HepG2 (cell line): Measurements from ENCODE around the gene PARP15. TPM values are rescaled to one million over a fixed set of nuclear protein-coding genes. Genes with fewer than 3 reads are reported as not detected.
"Not testable (repeated sequence)": the region's sequence is repeated elsewhere in the genome, so short reads cannot be mapped to it uniquely, and the experiment has no call there.

Experiments used
- ATAC-seq: fragments of 200-7000 bp; cut with Tn5 transposase; 3 replicates; pipeline ENCODE4 v1.9.1; 2020; ENCODE audit warnings: mild to moderate bottlenecking, moderate library complexity
- BruUV-seq: library from RNA; stranded (reverse); fragments of 400-500 nt; replicated peaks from 2 replicates; lab custom pipeline; 2021; lab: Mats Ljungman, UMichigan
- CTCF ChIA-PET: fragments of 300-600 bp; formaldehyde crosslinking; extraction: SDS; loops from one replicate; lab custom pipeline; 2021; ENCODE audit warnings: low total read pairs, inconsistent platforms, low intra/inter-chr PET ratio; lab: Yijun Ruan, JAX
- POLR2A ChIA-PET: fragments of 350-600 bp; sonication (Branson Sonifier 250); formaldehyde crosslinking; loops from one replicate; lab custom pipeline; 2020; ENCODE audit warnings: antibody characterized with exemption, inconsistent platforms; lab: Yijun Ruan, JAX
- DNase-seq: peaks from one replicate; pipeline ENCODE4 v3.0.0-alpha.2; 2015; ENCODE audit warnings: low spot score
- FAIRE-seq: peaks from 3 replicates; lab custom pipeline; 2011; peaks lifted over from hg19 to GRCh38; lab: Jason Lieb, UNC
- H2AFZ ChIP-seq: one replicate; pipeline ENCODE4 v1.6.1; 2011; ENCODE audit warnings: low read length, inconsistent platforms
- H3K27ac ChIP-seq: fragments of 300-600 bp; 3 replicates; pipeline ENCODE4 v1.8.0; 2011; ENCODE audit warnings: mixed run types, mild to moderate bottlenecking, mixed read lengths, low read length, inconsistent platforms; ENCODE audit not compliant: insufficient read depth; ENCODE audit errors: extremely low read length
- H3K27me3 ChIP-seq, 2 experiments: fragments of 200-600 bp in 1 of 2; 2 replicates in 1 of 2; 3 replicates in 1 of 2; pipeline versions ENCODE4 v1.6.0 to v1.8.0; 2011; ENCODE audit warnings: low read length in 2 of 2, mild to moderate bottlenecking in 2 of 2, moderate library complexity in 2 of 2, inconsistent platforms in 1 of 2; ENCODE audit not compliant: insufficient read depth in 2 of 2, control insufficient read depth in 1 of 2
- H3K36me3 ChIP-seq, 2 experiments: fragments of 200-600 bp in 1 of 2; replicated peaks in 1 of 2; 2 replicates in 1 of 2; 3 replicates in 1 of 2; pipeline versions ENCODE4 v1.5.1 to v1.8.0; 2011; ENCODE audit warnings: low read length in 2 of 2, inconsistent platforms in 1 of 2; ENCODE audit not compliant: insufficient read depth in 2 of 2, control insufficient read depth in 1 of 2
- H3K4me1 ChIP-seq: 2 replicates; pipeline ENCODE4 v1.5.1; 2012; ENCODE audit warnings: low read length, inconsistent platforms; ENCODE audit not compliant: insufficient read depth
- H3K4me2 ChIP-seq: 2 replicates; pipeline ENCODE4 v1.6.0; 2011; ENCODE audit warnings: low read depth, low read length, inconsistent platforms
- H3K4me3 ChIP-seq, 3 experiments: fragments of 200-600 bp in 1 of 3; sonication (generic), shearing (Covaris generic) in 1 of 3; replicated peaks in 1 of 3; 2 replicates each; pipeline ENCODE4 v1.5.1; 2011 to 2016; ENCODE audit warnings: low read length in 3 of 3, inconsistent platforms in 2 of 3, low read depth in 2 of 3, mild to moderate bottlenecking in 2 of 3, control low read depth in 1 of 3, mixed read lengths in 1 of 3; ENCODE audit not compliant: insufficient read depth in 1 of 3
- H3K79me2 ChIP-seq: one replicate; pipeline ENCODE4 v1.6.1; 2011; ENCODE audit warnings: low read length, inconsistent platforms; ENCODE audit not compliant: insufficient read depth
- H3K9ac ChIP-seq: 2 replicates; pipeline ENCODE4 v1.6.0; 2011; ENCODE audit warnings: mild to moderate bottlenecking, low read depth, low read length, inconsistent platforms; ENCODE audit not compliant: insufficient read depth
- H3K9me3 ChIP-seq: 2 replicates; pipeline ENCODE4 v1.5.1; 2012; ENCODE audit warnings: mild to moderate bottlenecking, low read length
- H4K20me1 ChIP-seq: 2 replicates; pipeline ENCODE4 v1.6.0; 2011; ENCODE audit warnings: inconsistent platforms, mild to moderate bottlenecking, low read length, moderate library complexity; ENCODE audit not compliant: insufficient read depth
- ASH2L ChIP-seq: fragments of 300-600, 200-600 bp; sonication (generic); IDR thresholded peaks from 2 replicates; pipeline ENCODE4 v1.7.0; 2017; ENCODE audit warnings: low read depth, mild to moderate bottlenecking, moderate library complexity, mixed read lengths, low read length; ENCODE audit not compliant: insufficient read length
- NCOA1 ChIP-seq: sonication (generic); formaldehyde crosslinking; IDR thresholded peaks from 2 replicates; pipeline ENCODE4 v1.9.0; 2021; ENCODE audit warnings: missing genetic modification reagents
- ZMAT3 ChIP-seq: sonication (generic); formaldehyde crosslinking; conservative IDR thresholded peaks from 2 replicates; pipeline ENCODE4 v1.7.0; 2021; ENCODE audit warnings: missing genetic modification reagents
- ZNF605 ChIP-seq: sonication (generic); formaldehyde crosslinking; IDR thresholded peaks from 2 replicates; pipeline ENCODE4 v1.8.0; 2022; ENCODE audit warnings: mild to moderate bottlenecking, missing genetic modification reagents
- WGBS: methylation state at CpG from one replicate; pipeline ENCODE4 v1.1.6; 2017; ENCODE audit warnings: low lambda C conversion rate; 5-methylcytosine and 5-hydroxymethylcytosine counted together
- in situ Hi-C: cut with HindIII; loops from 2 replicates; pipeline ENCODE4 v1.10.0; 2017; ENCODE audit warnings: low pct_unique_long_range_greater_than_20kb; ENCODE audit not compliant: extremely low pct_ligation_motif_present
- intact Hi-C: fragments of 100-400 bp; cut with micrococcal nuclease; formaldehyde crosslinking; loops from one replicate; pipeline ENCODE4 v1.10.0; 2022; ENCODE audit not compliant: unreplicated experiment
- polyA plus RNA-seq, 8 experiments: library from polyadenylated mRNA; depleted of rRNA in 3 of 8; stranded (reverse) in 7 of 8; unstranded in 1 of 8; fragments of >200 nt; fragmentation: Illumina TruSeq in 4 of 8; extraction: Trizol in 4 of 8; gene quantifications; 2 replicates each; pipeline versions ENCODE4 v1.2.1 to v1.2.3, GENCODE V29; 2011 to 2016; ENCODE audit warnings: low read depth in 4 of 8, missing spikeins in 1 of 8, mixed read lengths in 1 of 8; ENCODE audit not compliant: insufficient read depth in 1 of 8
- total RNA-seq, 5 experiments: library from RNA; depleted of rRNA; stranded (reverse); fragments of >200 nt; fragmentation: Illumina TruSeq; extraction: Trizol; gene quantifications; 2 replicates each; pipeline ENCODE4 v1.2.3, GENCODE V29; 2016; ENCODE audit warnings: low read depth in 1 of 5

Gene PARP15
- total and polyA plus RNA-seq, 2 of the 13 experiments (the other 11 are each of a cell fraction or from before 2014, with no cell fraction given) = 0.02 TPM; not detected in 1

GRCh38 chr3:122651962-122652361 lies 74.5 kb downstream of the PARP15 start:
- CTCF ChIA-PET, H3K9ac ChIP-seq: not testable (repeated sequence)

GRCh38 chr3:122658336-122658735 lies 80.9 kb downstream of the PARP15 start:
- ATAC-seq, POLR2A ChIA-PET, in situ Hi-C loops, H3K9ac ChIP-seq, BruUV-seq, H4K20me1 ChIP-seq, CTCF ChIA-PET, H3K4me1 ChIP-seq, FAIRE-seq, intact Hi-C loops, H3K79me2 ChIP-seq, H3K4me3 ChIP-seq, H3K4me2 ChIP-seq, H3K27ac ChIP-seq, H2AFZ ChIP-seq, H3K36me3 ChIP-seq, H3K9me3 ChIP-seq, DNase-seq: not testable (repeated sequence)
- 73% methylated on average over 4 of the region's 4 CpGs for WGBS
- peaks cover 0 to 21% of the 10 kb centered on the region in 2 experiments; a peak in 2 of 5 replicates for H3K27me3 ChIP-seq

More at GRCh38 chr3:122651962-122652361, 74.5 kb downstream of the PARP15 start:
- H3K27ac ChIP-seq, in situ Hi-C loops, BruUV-seq, ATAC-seq, H2AFZ ChIP-seq, H3K79me2 ChIP-seq, FAIRE-seq, H3K9me3 ChIP-seq, H3K36me3 ChIP-seq, DNase-seq: not testable (repeated sequence)
- Histone ChIP-seq H3K27me3 (peaks cover 1 to 32% of the 10 kb centered on the region in 2 experiments; a peak in 4 of 5 replicates), H4K20me1 (peaks cover 14% of the 10 kb centered on the region), H3K4me1 (peaks cover 24% of the 10 kb centered on the region), H3K4me2 (peak overlapping the region; percentile 53), H3K4me3 (peak overlapping the region in 1 of 3 experiments; percentile 7; a peak in 1 of 6 replicates)
- TF ChIP-seq ZNF605 (CRISPR knock-in tag) = 0 out of 2 replicates have a peak, but pooled peaks have one; percentile 12
- TF ChIP-seq NCOA1 = 0 out of 2 replicates have a peak, but pooled peaks have one; percentile 4
- TF ChIP-seq ZMAT3 (CRISPR knock-in tag) = peak; percentile 4; the same call in 1 of the 2 replicates
- TF ChIP-seq ASH2L = peak; percentile 1
- POLR2A ChIA-PET = interaction anchor here (0.8 to 2.3 kb wide), 4 partner anchors 17 to 236 kb away, joined by 3 to 12 read pairs (median 5); partner anchors contain the start of genes DTX3L, KPNA1, PARP9 and WDR5B
- WGBS = 2% methylated on average over 6 of the region's 6 CpGs
- intact Hi-C loops = loop anchor here (2.0 kb wide), 1 partner anchor 91 kb away; no protein-coding TSS in a partner anchor
